ENCODE results near the gene CAND2. TPM values are rescaled to one million over a fixed set of nuclear protein-coding genes. Genes with fewer than 3 reads are reported as not detected.

The CAND2 gene
- total RNA-seq, 1 donor from 2014 or later, result 2.6 TPM

- H3K27me3 ChIP-seq (ENCODE audit: control insufficient read depth, insufficient read depth, low read length), result no peaks in the 10 kb centered on the region
- H3K36me3 ChIP-seq (ENCODE audit: control insufficient read depth, insufficient read depth, low read length), result no peaks in the 10 kb centered on the region
- no peak for TF ChIP-seq CTCF (IDR thresholded peaks at IDR 0.05; ENCODE audit: insufficient read depth, low read length, poor library complexity, severe bottlenecking)
- no peak overlapping the region for H3K4me3 ChIP-seq (ENCODE audit: low read depth, low read length)
- no peak for DNase-seq (ENCODE audit: low read depth)
Observed at GRCh38 chr3:12752102-12752501, 44.4 kb upstream of the CAND2 start.

DNA sequence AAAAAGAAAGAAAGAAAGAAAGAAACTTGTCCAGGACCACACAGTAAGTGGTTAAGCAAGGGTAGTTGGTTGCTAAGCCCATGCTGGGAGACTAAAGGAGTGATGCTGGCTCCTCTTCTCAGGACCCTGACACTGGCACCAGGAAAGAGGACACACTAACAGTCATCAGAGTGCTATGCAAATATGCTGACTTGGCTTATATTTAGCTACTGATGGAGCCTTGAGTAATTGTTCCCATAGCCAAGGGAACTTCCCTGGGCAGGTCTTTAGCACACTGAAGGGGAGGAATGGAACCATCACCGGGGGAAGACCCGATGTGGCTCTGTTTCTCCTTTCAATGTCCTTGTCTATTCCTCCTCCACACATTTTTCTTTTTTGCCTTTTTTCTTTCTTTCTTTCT lies 43.7 kb upstream of the CAND2 start:
- TF ChIP-seq CTCF (IDR thresholded peaks at IDR 0.05; ENCODE audit: insufficient read depth, low read length, poor library complexity, severe bottlenecking), result no peak
- no peak for DNase-seq (ENCODE audit: low read depth)
- Histone ChIP-seq H3K4me3 (ENCODE audit: low read depth, low read length) (no peak overlapping the region), H3K27me3 (ENCODE audit: control insufficient read depth, insufficient read depth, low read length) (no peaks in the 10 kb centered on the region), H3K36me3 (ENCODE audit: control insufficient read depth, insufficient read depth, low read length) (no peaks in the 10 kb centered on the region)

- DNase-seq (ENCODE audit: low read depth), result no peak
- H3K36me3 ChIP-seq (ENCODE audit: control insufficient read depth, insufficient read depth, low read length), result no peaks in the 10 kb centered on the region
- no peaks in the 10 kb centered on the region for H3K27me3 ChIP-seq (ENCODE audit: control insufficient read depth, insufficient read depth, low read length)
- no peak for TF ChIP-seq CTCF (IDR thresholded peaks at IDR 0.05; ENCODE audit: insufficient read depth, low read length, poor library complexity, severe bottlenecking)
- H3K4me3 ChIP-seq (ENCODE audit: low read depth, low read length), result no peak overlapping the region
Observed at GRCh38 chr3:12753275-12754028, 43.0 kb upstream of the CAND2 start.

DNA sequence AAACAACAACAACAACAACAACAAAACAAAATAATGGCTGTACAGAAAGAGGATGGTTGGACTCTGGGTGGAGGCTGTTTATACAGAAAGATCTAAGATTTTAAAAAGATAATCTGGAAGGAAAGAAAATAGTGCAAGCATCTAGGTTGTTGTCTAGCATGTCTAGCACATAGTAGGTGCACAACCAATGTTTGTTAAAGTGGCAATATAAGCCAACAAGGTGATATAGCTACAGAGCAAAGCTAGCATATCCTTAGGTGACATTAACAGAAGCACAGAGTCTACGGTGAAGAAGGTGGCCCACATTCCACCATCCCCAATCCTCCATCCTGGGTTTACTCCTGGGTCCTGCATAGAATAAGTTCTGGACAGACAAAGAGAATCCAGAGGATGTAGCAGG lies 42.2 kb upstream of the CAND2 start:
- DNase-seq (ENCODE audit: low read depth), result no peak
- no peak for TF ChIP-seq CTCF (IDR thresholded peaks at IDR 0.05; ENCODE audit: insufficient read depth, low read length, poor library complexity, severe bottlenecking)
- no peaks in the 10 kb centered on the region for H3K36me3 ChIP-seq (ENCODE audit: control insufficient read depth, insufficient read depth, low read length)
- H3K4me3 ChIP-seq (ENCODE audit: low read depth, low read length), result no peak overlapping the region
- no peaks in the 10 kb centered on the region for H3K27me3 ChIP-seq (ENCODE audit: control insufficient read depth, insufficient read depth, low read length)

GRCh38 chr3:12755754-12756153 lies 40.7 kb upstream of the CAND2 start:
- Histone ChIP-seq H3K27me3 (ENCODE audit: control insufficient read depth, insufficient read depth, low read length) (no peaks in the 10 kb centered on the region), H3K36me3 (ENCODE audit: control insufficient read depth, insufficient read depth, low read length) (no peaks in the 10 kb centered on the region), H3K4me3 (ENCODE audit: low read depth, low read length) (no peak overlapping the region)
- no peak for DNase-seq (ENCODE audit: low read depth)
- TF ChIP-seq CTCF (IDR thresholded peaks at IDR 0.05; ENCODE audit: insufficient read depth, low read length, poor library complexity, severe bottlenecking), result no peak

GRCh38 chr3:12756175-12756574 lies 40.3 kb upstream of the CAND2 start:
- DNase-seq (ENCODE audit: low read depth), result no peak
- Histone ChIP-seq H3K36me3 (ENCODE audit: control insufficient read depth, insufficient read depth, low read length) (no peaks in the 10 kb centered on the region), H3K27me3 (ENCODE audit: control insufficient read depth, insufficient read depth, low read length) (no peaks in the 10 kb centered on the region), H3K4me3 (ENCODE audit: low read depth, low read length) (no peak overlapping the region)
- TF ChIP-seq CTCF (IDR thresholded peaks at IDR 0.05; ENCODE audit: insufficient read depth, low read length, poor library complexity, severe bottlenecking), result no peak
